ENCODE results near the gene KRTAP4-6.
"Not testable (repeated sequence)": the region's sequence is repeated elsewhere in the genome, so short reads cannot be mapped to it uniquely, and the experiment has no call there.

Gene KRTAP4-6

GRCh38 chr17:41147531-41148204, 7.3 kb upstream of the KRTAP4-6 start:
- no peaks in the 10 kb centered on the region for H3K27me3 ChIP-seq (ENCODE audit: insufficient read depth, poor library complexity, severe bottlenecking)
- no peak overlapping the region for H3K27ac ChIP-seq (ENCODE audit: poor library complexity, severe bottlenecking)
- ATAC-seq (ENCODE audit: low read depth) = no peak
- no peak for TF ChIP-seq CTCF (IDR thresholded peaks at IDR 0.05; ENCODE audit: poor library complexity, severe bottlenecking)
- H3K4me3 ChIP-seq (ENCODE audit: severe bottlenecking) = no peak overlapping the region
- H3K36me3 ChIP-seq (ENCODE audit: low read depth) = no peaks in the 10 kb centered on the region
- peaks cover 8% of the 10 kb centered on the region for H3K4me1 ChIP-seq (ENCODE audit: insufficient read depth, poor library complexity, severe bottlenecking)
- DNase-seq (ENCODE audit: low spot score) = no peak
- no peaks in the 10 kb centered on the region for H3K9me3 ChIP-seq (ENCODE audit: severe bottlenecking)

GRCh38 chr17:41145261-41145660, 4.9 kb upstream of the KRTAP4-6 start:
- Histone ChIP-seq H3K4me1 (ENCODE audit: insufficient read depth, poor library complexity, severe bottlenecking) (peaks cover 2% of the 10 kb centered on the region), H3K4me3 (ENCODE audit: severe bottlenecking) (no peak overlapping the region), H3K36me3 (ENCODE audit: low read depth) (no peaks in the 10 kb centered on the region), H3K9me3 (ENCODE audit: severe bottlenecking) (peaks cover 2% of the 10 kb centered on the region), H3K27me3 (ENCODE audit: insufficient read depth, poor library complexity, severe bottlenecking) (no peaks in the 10 kb centered on the region), H3K27ac (ENCODE audit: poor library complexity, severe bottlenecking) (no peak overlapping the region)
- TF ChIP-seq CTCF (IDR thresholded peaks at IDR 0.05; ENCODE audit: poor library complexity, severe bottlenecking) = no peak
- DNase-seq (ENCODE audit: low spot score) (no peak), ATAC-seq (ENCODE audit: low read depth) (no peak)

GRCh38 chr17:41144846-41145245, 4.5 kb upstream of the KRTAP4-6 start:
- Histone ChIP-seq H3K9me3 (ENCODE audit: severe bottlenecking) (peaks cover 3% of the 10 kb centered on the region), H3K27ac (ENCODE audit: poor library complexity, severe bottlenecking) (no peak overlapping the region), H3K4me3 (ENCODE audit: severe bottlenecking) (no peak overlapping the region), H3K27me3 (ENCODE audit: insufficient read depth, poor library complexity, severe bottlenecking) (no peaks in the 10 kb centered on the region), H3K4me1 (ENCODE audit: insufficient read depth, poor library complexity, severe bottlenecking) (peaks cover 2% of the 10 kb centered on the region), H3K36me3 (ENCODE audit: low read depth) (no peaks in the 10 kb centered on the region)
- DNase-seq (ENCODE audit: low spot score) (no peak), ATAC-seq (ENCODE audit: low read depth) (no peak)
- no peak for TF ChIP-seq CTCF (IDR thresholded peaks at IDR 0.05; ENCODE audit: poor library complexity, severe bottlenecking)

GRCh38 chr17:41141361-41141760, 1.0 kb upstream of the KRTAP4-6 start:
- Histone ChIP-seq H3K9me3 (ENCODE audit: severe bottlenecking) (peaks cover 3% of the 10 kb centered on the region), H3K4me1 (ENCODE audit: insufficient read depth, poor library complexity, severe bottlenecking) (peaks cover 2% of the 10 kb centered on the region), H3K27ac (ENCODE audit: poor library complexity, severe bottlenecking) (peak overlapping the region; percentile 31), H3K27me3 (ENCODE audit: insufficient read depth, poor library complexity, severe bottlenecking) (no peaks in the 10 kb centered on the region), H3K4me3 (ENCODE audit: severe bottlenecking) (no peak overlapping the region), H3K36me3 (ENCODE audit: low read depth) (no peaks in the 10 kb centered on the region)
- no peak for ATAC-seq (ENCODE audit: low read depth)
- no peak for DNase-seq (ENCODE audit: low spot score)
- TF ChIP-seq CTCF (IDR thresholded peaks at IDR 0.05; ENCODE audit: poor library complexity, severe bottlenecking) = no peak

- not testable (repeated sequence) for DNase-seq (ENCODE audit: low spot score); H3K36me3 ChIP-seq (ENCODE audit: low read depth); ATAC-seq (ENCODE audit: low read depth); H3K27me3 ChIP-seq (ENCODE audit: insufficient read depth, poor library complexity, severe bottlenecking); H3K9me3 ChIP-seq (ENCODE audit: severe bottlenecking); H3K4me3 ChIP-seq (ENCODE audit: severe bottlenecking); H3K4me1 ChIP-seq (ENCODE audit: insufficient read depth, poor library complexity, severe bottlenecking)
- peak overlapping the region; percentile 31 for H3K27ac ChIP-seq (ENCODE audit: poor library complexity, severe bottlenecking)
Observed at GRCh38 chr17:41139865-41140264, 479 bp downstream of the KRTAP4-6 start.

Data from RWPE2 (cell line).